Fibroblast of skin of right quadriceps (primary cell): Measurements from ENCODE around the gene CATSPER4.
"Not testable (repeated sequence)": the region's sequence is repeated elsewhere in the genome, so short reads cannot be mapped to it uniquely, and the experiment has no call there.

Experiments used
- DNase-seq: peaks from one replicate; pipeline ENCODE4 v3.0.0-alpha.2; 2013

The CATSPER4 gene

GRCh38 chr1:26197301-26197700 is 6.9 kb downstream of the CATSPER4 start:
- no peak for DNase-seq

DNA sequence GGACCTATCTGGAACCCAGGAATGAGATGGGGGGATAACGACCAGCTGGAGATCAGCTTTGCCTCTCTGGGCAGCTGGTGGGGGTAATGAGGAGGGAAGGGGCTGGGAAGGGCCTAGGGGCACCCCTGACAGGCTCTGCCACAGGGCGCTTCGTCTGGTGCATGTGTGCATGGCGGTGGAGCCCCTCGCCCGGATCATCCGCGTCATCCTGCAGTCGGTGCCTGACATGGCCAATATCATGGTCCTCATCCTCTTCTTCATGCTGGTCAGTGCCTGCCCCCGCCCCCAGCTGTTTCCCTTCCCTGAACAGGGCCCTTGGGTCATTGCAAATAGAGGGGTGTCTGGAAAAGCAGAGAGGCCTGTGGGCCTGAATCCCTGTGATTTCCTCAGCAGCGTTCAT is 7.4 kb downstream of the CATSPER4 start:
- no peak for DNase-seq

DNA sequence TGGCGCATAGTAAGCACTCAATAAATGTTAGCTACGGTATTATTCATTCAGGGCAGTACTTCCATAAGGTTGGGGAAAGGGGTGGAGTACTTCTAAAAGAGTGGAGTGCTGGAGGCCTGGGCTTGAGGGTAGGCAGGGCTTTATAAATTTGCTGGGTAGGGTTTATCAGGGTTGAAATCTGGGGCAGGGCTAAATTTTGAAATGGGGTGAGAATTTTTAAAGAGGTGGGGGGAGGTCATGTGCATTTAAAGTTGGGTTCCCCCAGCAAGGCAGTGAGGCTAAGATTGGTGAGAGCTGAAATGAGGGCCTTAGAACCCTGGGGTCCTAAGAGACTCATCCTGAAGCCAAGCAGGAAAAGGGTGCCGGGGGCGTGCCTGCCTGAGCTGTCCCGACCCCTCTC is 10.0 kb downstream of the CATSPER4 start:
- no peak for DNase-seq

DNA sequence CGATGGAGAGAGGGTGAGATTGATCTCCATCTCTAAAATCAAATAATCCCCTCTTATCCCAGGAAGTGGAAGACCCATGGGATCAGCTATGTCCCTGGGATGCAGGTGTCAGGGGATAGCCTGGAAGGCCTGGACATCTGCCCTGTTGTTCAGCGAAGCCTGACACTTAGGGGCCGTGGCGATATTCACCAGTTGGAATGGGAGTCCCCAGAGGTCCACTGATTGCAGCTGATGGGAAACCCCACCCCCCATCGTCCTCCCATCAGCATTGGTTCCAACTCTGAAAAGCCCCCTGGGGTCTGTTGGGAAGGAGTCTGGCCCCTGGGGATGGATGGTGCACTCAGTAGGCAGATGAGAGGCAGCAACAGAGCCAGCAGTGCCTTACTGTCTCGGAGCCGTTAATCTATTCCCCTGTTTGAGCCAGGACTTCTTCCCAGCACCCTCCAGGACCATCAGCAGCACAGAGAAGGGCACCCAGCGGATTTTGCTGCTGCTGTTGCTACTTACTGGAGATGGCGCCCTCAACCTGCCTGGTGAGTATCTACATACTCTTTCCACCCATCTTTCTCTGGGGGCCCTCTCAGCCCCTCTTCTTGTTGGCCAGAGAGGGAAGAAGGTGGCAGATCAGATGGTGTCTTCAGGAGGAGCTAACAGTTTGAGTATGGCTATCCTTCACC is 13.4 kb downstream of the CATSPER4 start:
- no peak for DNase-seq

DNA sequence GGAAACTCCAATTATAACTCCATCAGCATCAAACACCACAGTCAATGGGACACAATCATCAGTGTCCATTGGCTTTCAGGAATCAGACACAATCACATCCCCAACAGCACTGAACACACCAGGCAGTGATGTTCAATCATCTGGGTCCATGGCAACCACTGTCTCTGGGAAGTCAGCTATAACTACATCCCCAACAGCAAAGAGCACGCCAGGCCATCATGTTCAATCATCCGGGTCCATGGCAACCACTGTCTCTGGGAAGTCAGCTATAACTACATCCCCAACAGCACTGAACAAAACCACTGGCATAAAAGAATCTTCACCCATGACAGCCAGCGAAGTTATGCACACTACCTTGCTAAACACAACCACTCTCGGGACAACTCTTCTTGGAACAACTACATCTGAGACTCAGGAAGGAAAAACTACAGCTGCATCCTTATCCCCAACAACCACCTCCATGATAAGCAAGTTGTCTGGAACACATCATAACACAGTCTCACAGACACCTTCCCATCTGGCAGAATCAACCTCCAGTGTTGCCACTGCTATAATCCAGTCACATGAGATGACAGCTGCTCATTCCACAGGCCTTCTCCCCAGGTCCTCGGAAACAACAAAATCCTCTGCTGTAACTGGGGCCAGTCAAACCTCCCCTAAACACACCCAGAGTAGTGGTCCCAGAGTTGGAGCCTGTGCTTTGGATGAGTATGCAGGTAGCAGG is 19.9 kb downstream of the CATSPER4 start:
- no peak for DNase-seq

GRCh38 chr1:26212726-26213125 is 22.3 kb downstream of the CATSPER4 start:
- DNase-seq = no peak

- DNase-seq = no peak
Observed at GRCh38 chr1:26213335-26213905, 23.0 kb downstream of the CATSPER4 start.

DNA sequence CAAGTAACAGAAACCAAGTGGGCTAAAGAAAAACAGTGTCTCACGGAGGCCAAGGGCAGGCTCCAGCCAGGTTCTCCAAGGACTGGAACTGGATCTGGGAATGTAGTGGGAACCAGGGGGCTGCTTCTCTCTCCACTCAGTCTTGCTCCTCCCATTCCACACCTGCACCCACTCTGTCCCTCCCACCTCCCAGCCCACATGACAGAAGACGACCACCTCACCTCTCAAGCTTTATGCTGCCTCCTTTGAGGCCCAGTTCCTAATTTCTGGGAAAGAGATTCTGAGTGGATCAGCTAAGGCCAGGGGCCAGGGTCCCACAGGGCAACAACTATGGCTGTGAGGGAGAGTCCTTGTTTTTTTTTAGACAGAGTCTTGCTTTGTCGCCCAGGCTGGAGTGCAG is 24.8 kb downstream of the CATSPER4 start:
- no peak for DNase-seq

- no peak for DNase-seq
Observed at GRCh38 chr1:26218906-26219494, 28.6 kb downstream of the CATSPER4 start.

DNA sequence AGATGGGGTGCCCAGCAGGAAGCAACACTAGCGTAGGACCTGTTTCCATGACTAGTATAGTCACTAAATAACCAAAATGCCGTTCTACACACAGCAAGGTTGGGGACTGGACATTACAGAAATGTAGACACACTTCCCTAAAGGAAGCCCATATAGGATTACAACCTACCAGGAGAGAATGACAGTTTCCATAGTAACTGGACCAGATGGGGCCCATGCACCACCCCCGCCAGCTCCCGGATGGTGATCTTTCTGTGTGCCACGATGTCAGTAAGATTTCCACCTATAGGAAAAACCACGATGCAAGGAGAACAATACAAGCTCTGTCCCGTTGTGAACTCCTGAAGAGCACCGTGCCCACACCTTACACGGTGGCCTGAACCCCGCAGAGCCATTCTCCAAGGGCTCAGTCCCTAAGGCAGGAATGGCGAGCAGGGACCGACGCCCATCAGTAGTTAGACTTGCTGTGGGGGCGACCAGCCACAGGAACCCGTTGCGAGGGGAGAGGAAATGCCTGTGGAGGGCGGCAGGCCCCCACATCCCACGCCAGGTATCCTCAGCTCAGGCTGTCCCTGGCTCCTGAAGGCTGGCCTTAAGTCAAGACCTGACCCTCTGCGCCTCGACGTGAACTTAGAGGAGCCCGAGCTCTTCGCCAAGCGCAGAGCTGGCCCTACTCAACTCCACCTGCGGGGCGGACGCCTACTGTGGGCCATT is 30.0 kb downstream of the CATSPER4 start:
- DNase-seq = no peak

- no peak for DNase-seq
Observed at GRCh38 chr1:26221094-26221493, 30.7 kb downstream of the CATSPER4 start.

DNA sequence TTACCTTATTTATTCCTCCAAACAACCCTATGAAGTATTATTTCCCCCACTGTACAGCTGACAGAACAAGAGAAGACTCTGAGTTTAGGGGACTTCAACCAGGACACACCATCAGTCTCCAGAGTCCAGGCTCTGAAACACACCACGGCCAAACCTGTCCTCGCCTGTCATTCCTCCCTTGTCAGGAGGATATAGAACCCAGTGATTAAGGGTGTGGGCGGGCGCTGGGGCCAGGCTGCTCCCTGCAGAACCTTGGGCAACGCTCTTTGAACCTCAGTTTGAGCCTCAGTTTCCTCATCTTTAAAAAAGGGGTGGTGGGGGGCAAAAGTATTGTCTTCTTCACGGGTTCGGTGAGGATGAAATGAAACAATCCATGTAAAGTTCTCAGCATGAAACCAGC is 34.2 kb downstream of the CATSPER4 start:
- DNase-seq = no peak

DNA sequence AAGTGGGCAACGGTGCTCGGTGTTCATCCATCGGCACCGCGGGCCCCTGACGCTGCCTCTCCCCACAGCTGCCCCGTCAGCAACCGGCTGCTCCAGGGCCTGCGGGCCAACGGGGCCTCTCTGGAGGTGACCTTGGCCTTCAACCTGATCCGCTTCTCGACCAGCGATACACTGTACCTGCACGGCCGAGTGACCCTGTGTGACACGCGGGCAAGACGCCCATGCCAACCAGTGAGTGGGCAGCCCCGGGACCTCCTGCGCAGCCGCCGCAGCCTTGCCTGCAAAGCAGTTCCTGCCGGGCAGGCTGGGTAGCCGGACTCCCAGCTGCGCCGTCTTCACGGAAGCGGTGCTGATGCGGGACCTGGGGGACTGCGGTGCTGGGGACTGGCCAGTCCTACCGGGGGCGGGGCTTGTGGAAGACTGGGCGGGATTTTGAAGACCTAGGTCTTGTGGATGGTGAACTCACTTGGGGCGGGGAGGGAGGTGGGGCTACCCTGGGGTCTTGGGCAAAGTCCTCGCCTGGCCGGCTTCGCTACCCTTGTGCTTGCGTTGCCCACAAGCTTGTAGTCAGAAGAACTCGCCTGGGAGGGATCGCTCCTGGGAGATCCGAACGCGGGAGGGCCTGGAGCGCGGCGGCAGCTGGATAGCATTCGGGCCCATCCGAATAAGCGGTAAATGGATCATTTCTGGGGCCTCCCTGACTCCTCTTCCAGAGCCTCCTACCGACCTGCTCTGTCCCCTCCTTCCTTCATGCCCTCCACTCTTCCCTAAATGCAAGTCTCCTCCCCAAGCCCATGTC is 34.8 kb downstream of the CATSPER4 start:
- peak; percentile 13 for DNase-seq

- not testable (repeated sequence) for DNase-seq
Observed at GRCh38 chr1:26230682-26231081, 40.3 kb downstream of the CATSPER4 start.

DNA sequence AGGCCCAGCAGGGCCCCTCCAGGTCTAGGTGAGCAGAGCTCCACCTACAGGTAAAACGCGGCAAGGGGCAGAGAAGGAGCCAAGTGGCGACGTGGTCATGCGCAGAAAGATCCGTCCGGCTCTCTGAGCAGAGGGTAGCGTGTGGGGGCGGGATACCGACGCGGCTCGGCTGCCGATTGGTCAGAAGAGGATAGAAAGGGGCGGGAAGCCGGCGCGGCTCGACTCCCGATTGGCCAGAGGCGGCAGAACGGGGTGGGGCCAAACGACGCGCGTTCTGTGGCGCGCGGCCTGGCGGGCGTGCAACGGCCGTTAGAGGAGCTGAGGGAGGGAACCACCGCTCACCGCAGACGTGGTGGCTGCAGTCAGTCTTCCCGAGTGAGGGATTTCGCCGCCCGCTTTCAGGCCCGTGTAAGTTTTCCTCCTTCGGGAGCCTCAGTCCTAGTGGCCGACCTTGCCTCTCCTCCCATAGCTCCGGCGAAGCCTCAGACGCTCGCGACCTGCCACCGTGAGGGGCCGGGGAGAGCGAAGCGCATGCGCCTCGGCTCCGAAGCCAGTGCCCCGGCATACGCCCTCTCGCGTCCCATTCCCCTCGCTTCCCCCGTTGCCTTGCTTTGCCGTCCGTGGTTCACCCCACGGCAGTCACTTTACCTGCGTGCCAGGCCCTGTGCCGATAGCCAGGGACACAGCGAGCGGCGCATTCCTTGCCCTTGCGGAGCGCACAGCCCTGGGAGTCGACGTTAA is 43.7 kb downstream of the CATSPER4 start, which contains the start of gene CEP85:
Gene CEP85 (plus strand): TSS at position 298 of the 741 bp plus-strand sequence. CDS start 5,584 bp downstream, outside the sequence.
- peak; percentile 97 for DNase-seq

DNA sequence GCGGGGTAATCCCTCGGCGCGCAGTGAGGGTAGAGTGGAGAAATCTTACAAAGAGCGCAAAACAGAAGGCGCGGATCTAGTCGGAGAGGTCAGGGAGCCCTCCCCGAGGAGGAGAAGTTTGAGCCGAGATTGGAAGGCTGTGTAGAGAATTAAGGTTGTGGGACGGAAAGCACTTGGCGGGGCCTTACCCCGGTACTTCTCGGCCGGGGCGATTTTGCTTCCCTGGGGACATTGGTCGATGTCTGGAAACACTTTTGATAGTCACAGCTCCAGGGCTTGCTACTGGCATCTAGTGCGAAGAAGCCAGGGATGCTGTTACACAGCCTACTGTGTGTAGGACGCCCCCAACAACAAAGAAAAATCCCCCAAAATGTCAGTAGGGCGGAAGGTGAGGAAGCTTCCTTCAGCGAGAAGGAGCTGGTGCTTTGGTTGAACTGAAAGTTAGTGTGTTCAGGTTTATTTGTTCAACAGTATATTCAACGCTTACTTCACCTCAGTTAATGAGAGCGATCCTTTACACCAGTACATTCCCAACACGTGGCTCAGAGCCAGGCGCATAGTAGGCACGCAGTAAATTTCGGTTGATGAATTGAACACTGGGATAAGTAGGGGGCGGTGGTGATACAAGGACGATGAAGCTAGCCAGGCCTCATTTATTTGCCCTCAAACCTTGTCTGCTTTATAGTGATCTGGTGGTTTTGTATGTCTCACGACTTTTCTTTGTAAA is 44.4 kb downstream of the CATSPER4 start:
- peak; percentile 30 for DNase-seq

- no peak for DNase-seq
Observed at GRCh38 chr1:26237230-26237966, 47.0 kb downstream of the CATSPER4 start.

GRCh38 chr1:26239936-26240335 is 49.5 kb downstream of the CATSPER4 start:
- no peak for DNase-seq
